Lower leg skin (tissue), 3 donors: ENCODE measurements around the gene NXPH3.

Experiments used
- CTCF ChIP-seq, 3 donors: fragments of 450-650 bp; IDR thresholded peaks; one replicate each; pipeline ENCODE4 v1.5.1; 2016; ENCODE audit warnings: antibody characterized with exemption in 3 of 3, mild to moderate bottlenecking in 3 of 3, moderate library complexity in 2 of 3
- POLR2A ChIP-seq, 2 donors: fragments of 450-650 bp; IDR thresholded peaks; one replicate each; pipeline ENCODE4 v1.6.1; 2016 to 2017; ENCODE audit warnings: antibody characterized with exemption in 2 of 2, mild to moderate bottlenecking in 1 of 2, moderate library complexity in 1 of 2

GRCh38 chr17:49557312-49558024, 18.2 kb upstream of the NXPH3 start:
- TF ChIP-seq CTCF (IDR thresholded peaks at IDR 0.05) (peak in 1 of 3 donors; percentile 18), POLR2A (IDR thresholded peaks at IDR 0.05) (no peak)
